GM12801 (cell line): ENCODE measurements around the gene DIP2C.

ENCODE experiments used
- TF ChIP-seq, protein P1 (sequence below): IDR thresholded peaks from one replicate; pipeline ENCODE4 v1.5.1; 2011; ENCODE audit warnings: control low read depth; ENCODE audit not compliant: insufficient read length; ENCODE audit errors: extremely low read depth

Gene DIP2C

GRCh38 chr10:583433-583832 lies 106.0 kb downstream of the DIP2C start:
- TF ChIP-seq, protein P1, sequence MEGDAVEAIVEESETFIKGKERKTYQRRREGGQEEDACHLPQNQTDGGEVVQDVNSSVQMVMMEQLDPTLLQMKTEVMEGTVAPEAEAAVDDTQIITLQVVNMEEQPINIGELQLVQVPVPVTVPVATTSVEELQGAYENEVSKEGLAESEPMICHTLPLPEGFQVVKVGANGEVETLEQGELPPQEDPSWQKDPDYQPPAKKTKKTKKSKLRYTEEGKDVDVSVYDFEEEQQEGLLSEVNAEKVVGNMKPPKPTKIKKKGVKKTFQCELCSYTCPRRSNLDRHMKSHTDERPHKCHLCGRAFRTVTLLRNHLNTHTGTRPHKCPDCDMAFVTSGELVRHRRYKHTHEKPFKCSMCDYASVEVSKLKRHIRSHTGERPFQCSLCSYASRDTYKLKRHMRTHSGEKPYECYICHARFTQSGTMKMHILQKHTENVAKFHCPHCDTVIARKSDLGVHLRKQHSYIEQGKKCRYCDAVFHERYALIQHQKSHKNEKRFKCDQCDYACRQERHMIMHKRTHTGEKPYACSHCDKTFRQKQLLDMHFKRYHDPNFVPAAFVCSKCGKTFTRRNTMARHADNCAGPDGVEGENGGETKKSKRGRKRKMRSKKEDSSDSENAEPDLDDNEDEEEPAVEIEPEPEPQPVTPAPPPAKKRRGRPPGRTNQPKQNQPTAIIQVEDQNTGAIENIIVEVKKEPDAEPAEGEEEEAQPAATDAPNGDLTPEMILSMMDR: no peak

- TF ChIP-seq, protein P1: no peak
Measured at GRCh38 chr10:581776-582330, 107.6 kb downstream of the DIP2C start.

GRCh38 chr10:580778-581177 lies 108.7 kb downstream of the DIP2C start:
- TF ChIP-seq, protein P1: no peak

DNA sequence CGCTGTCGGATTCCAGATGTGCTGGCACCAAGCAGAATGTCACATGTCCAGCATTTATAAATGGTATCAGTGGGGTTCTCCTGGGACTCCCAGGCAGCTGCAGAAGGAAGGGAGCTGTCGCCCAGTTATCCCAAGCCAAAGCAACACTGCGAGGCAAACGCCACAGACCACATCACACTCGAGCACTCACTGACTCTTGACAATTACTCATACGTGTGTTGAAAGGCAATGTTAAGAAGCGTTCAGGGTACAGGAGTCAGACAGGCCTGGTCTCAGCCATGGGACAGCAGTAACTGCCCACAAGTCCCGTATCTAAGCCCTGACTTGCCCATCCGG lies 113.4 kb downstream of the DIP2C start:
- TF ChIP-seq, protein P1: no peak

- TF ChIP-seq, protein P1: no peak
Measured at GRCh38 chr10:575402-576129, 113.9 kb downstream of the DIP2C start.

- TF ChIP-seq, protein P1: no peak
Measured at GRCh38 chr10:572696-573095, 116.8 kb downstream of the DIP2C start.

DNA sequence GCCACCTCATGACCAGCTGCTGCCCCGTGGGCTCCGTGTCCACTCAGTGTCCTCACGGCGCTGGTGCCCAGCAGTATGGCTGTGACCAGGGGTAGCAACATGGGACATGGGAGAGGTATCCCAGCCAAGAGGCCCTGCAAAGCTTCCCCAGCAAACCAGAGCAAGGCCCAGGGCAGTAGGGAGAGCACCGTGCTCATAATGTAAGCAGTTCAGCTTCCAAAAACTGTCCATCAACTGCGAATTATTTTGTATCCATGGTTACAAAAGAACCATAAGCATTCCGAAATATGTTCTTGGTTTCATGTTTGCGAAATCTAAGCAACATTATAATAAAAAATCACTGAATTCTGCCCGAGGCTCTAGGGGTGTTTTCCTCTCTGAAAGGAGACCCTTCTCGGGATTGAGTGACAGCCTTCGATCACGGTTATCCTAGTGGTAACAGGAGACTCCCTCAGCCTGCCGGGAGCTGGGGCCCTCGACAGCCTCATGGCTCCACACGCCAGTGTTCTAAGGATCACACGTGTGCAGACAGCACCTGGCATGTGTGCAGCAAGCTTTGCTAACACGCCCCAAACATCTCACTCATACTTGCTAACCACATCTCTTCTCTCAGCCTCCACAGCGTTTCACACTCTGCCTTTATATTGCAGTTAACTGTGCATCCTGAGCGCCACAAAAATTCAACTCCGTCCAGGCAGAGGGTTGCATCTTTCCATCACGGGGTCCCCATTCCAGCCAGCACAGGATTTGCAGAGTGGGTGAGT lies 117.6 kb downstream of the DIP2C start:
- TF ChIP-seq, protein P1: no peak
